HAP-1 (cell line): ENCODE results near the gene SPATA18.
"Not testable (repeated sequence)": the region's sequence is repeated elsewhere in the genome, so short reads cannot be mapped to it uniquely, and the experiment has no call there.

Experiments
- DNase-seq, 2 experiments: peaks; one replicate each; pipeline ENCODE4 v3.0.0-alpha.2; 2016 to 2020; ENCODE audit warnings: low spot score in 2 of 2
- H3K27me3 ChIP-seq: fragments of 250-450 bp; sonication (Bioruptor Pico); 2 replicates; pipeline ENCODE4 v1.5.1; 2020; ENCODE audit warnings: low read depth, mild to moderate bottlenecking, moderate library complexity
- H3K36me3 ChIP-seq: fragments of 250-450 bp; sonication (Bioruptor Pico); replicated peaks from 2 replicates; pipeline ENCODE4 v1.5.1; 2020; ENCODE audit warnings: mild to moderate bottlenecking
- H3K4me1 ChIP-seq: fragments of 250-450 bp; sonication (Bioruptor Pico); 2 replicates; pipeline ENCODE4 v1.5.1; 2020; ENCODE audit warnings: mild to moderate bottlenecking
- H3K4me3 ChIP-seq: fragments of 250-450 bp; sonication (Bioruptor Pico); 2 replicates; pipeline ENCODE4 v1.5.1; 2020; ENCODE audit warnings: mild to moderate bottlenecking, moderate library complexity
- H3K9me3 ChIP-seq: fragments of 250-450 bp; sonication (Bioruptor Pico); 2 replicates; pipeline ENCODE4 v1.5.1; 2020; ENCODE audit warnings: mild to moderate bottlenecking, moderate library complexity
- in situ Hi-C: fragments of 300-500 bp; cut with MboI; formaldehyde crosslinking; loops from 3 replicates; pipeline ENCODE4 v1.14.3; 2020; ENCODE audit warnings: low sequenced_read_pairs, inconsistent platforms, mixed read lengths

SPATA18 gene

GRCh38 chr4:52105276-52105675, 54.2 kb downstream of the SPATA18 start:
- Histone ChIP-seq H3K36me3 (no peaks in the 10 kb centered on the region), H3K4me1 (no peaks in the 10 kb centered on the region), H3K4me3 (no peak overlapping the region), H3K27me3 (no peaks in the 10 kb centered on the region), H3K9me3 (no peaks in the 10 kb centered on the region)
- no peak for DNase-seq
- in situ Hi-C loops: no loop called here

- in situ Hi-C loops: no loop called here
- Histone ChIP-seq H3K36me3 (no peaks in the 10 kb centered on the region), H3K4me3 (no peak overlapping the region), H3K9me3 (no peaks in the 10 kb centered on the region), H3K4me1 (no peaks in the 10 kb centered on the region), H3K27me3 (no peaks in the 10 kb centered on the region)
- DNase-seq: no peak
These were observed 55.1 kb downstream of the SPATA18 start for GRCh38 chr4:52106191-52106590.

- no peak for DNase-seq
- Histone ChIP-seq H3K4me3 (no peak overlapping the region), H3K36me3 (no peaks in the 10 kb centered on the region), H3K4me1 (no peaks in the 10 kb centered on the region), H3K27me3 (no peaks in the 10 kb centered on the region), H3K9me3 (no peaks in the 10 kb centered on the region)
- in situ Hi-C loops: no loop called here
These were observed 55.6 kb downstream of the SPATA18 start for GRCh38 chr4:52106660-52107059.

GRCh38 chr4:52107336-52107735, 56.2 kb downstream of the SPATA18 start:
- Histone ChIP-seq H3K9me3 (no peaks in the 10 kb centered on the region), H3K4me1 (no peaks in the 10 kb centered on the region), H3K36me3 (no peaks in the 10 kb centered on the region), H3K4me3 (no peak overlapping the region), H3K27me3 (no peaks in the 10 kb centered on the region)
- in situ Hi-C loops: no loop called here
- no peak for DNase-seq

GRCh38 chr4:52107745-52108144, 56.6 kb downstream of the SPATA18 start:
- no peaks in the 10 kb centered on the region for H3K36me3 ChIP-seq
- DNase-seq: no peak
- H3K9me3 ChIP-seq: no peaks in the 10 kb centered on the region
- H3K4me3 ChIP-seq: no peak overlapping the region
- in situ Hi-C loops: no loop called here
- H3K4me1 ChIP-seq: no peaks in the 10 kb centered on the region
- no peaks in the 10 kb centered on the region for H3K27me3 ChIP-seq

- H3K4me3 ChIP-seq: no peak overlapping the region
- H3K4me1 ChIP-seq: no peaks in the 10 kb centered on the region
- no peaks in the 10 kb centered on the region for H3K36me3 ChIP-seq
- in situ Hi-C loops: no loop called here
- H3K27me3 ChIP-seq: no peaks in the 10 kb centered on the region
- no peak for DNase-seq
- H3K9me3 ChIP-seq: no peaks in the 10 kb centered on the region
These were observed 59.1 kb downstream of the SPATA18 start for GRCh38 chr4:52110171-52110570.

GRCh38 chr4:52111995-52112394, 60.9 kb downstream of the SPATA18 start:
- Histone ChIP-seq H3K4me3 (no peak overlapping the region), H3K9me3 (no peaks in the 10 kb centered on the region), H3K27me3 (no peaks in the 10 kb centered on the region), H3K36me3 (no peaks in the 10 kb centered on the region), H3K4me1 (no peaks in the 10 kb centered on the region)
- no peak for DNase-seq
- in situ Hi-C loops: no loop called here

GRCh38 chr4:52112411-52112810, 61.3 kb downstream of the SPATA18 start:
- H3K9me3 ChIP-seq: no peaks in the 10 kb centered on the region
- no peaks in the 10 kb centered on the region for H3K27me3 ChIP-seq
- H3K4me3 ChIP-seq: no peak overlapping the region
- H3K4me1 ChIP-seq: no peaks in the 10 kb centered on the region
- no peaks in the 10 kb centered on the region for H3K36me3 ChIP-seq
- no peak for DNase-seq
- in situ Hi-C loops: no loop called here

GRCh38 chr4:52116641-52117040, 65.5 kb downstream of the SPATA18 start:
- H3K9me3 ChIP-seq: no peaks in the 10 kb centered on the region
- no peak overlapping the region for H3K4me3 ChIP-seq
- no peaks in the 10 kb centered on the region for H3K4me1 ChIP-seq
- H3K36me3 ChIP-seq: no peaks in the 10 kb centered on the region
- in situ Hi-C loops: no loop called here
- no peak for DNase-seq
- no peaks in the 10 kb centered on the region for H3K27me3 ChIP-seq

GRCh38 chr4:52126226-52126625, 75.1 kb downstream of the SPATA18 start:
- in situ Hi-C loops: no loop called here
- DNase-seq: no peak
- no peaks in the 10 kb centered on the region for H3K36me3 ChIP-seq
- no peaks in the 10 kb centered on the region for H3K9me3 ChIP-seq
- no peaks in the 10 kb centered on the region for H3K27me3 ChIP-seq
- H3K4me1 ChIP-seq: no peaks in the 10 kb centered on the region
- H3K4me3 ChIP-seq: no peak overlapping the region

- no peaks in the 10 kb centered on the region for H3K4me1 ChIP-seq
- H3K9me3 ChIP-seq: no peaks in the 10 kb centered on the region
- in situ Hi-C loops: no loop called here
- DNase-seq: no peak
- no peaks in the 10 kb centered on the region for H3K36me3 ChIP-seq
- H3K27me3 ChIP-seq: no peaks in the 10 kb centered on the region
- H3K4me3 ChIP-seq: no peak overlapping the region
These were observed 75.9 kb downstream of the SPATA18 start for GRCh38 chr4:52126966-52127365.

- in situ Hi-C loops: no loop called here
- H3K4me3 ChIP-seq: no peak overlapping the region
- H3K36me3 ChIP-seq: no peaks in the 10 kb centered on the region
- no peaks in the 10 kb centered on the region for H3K4me1 ChIP-seq
- no peak for DNase-seq
- H3K27me3 ChIP-seq: peaks cover 4% of the 10 kb centered on the region; the same call in 1 of the 2 replicates
- H3K9me3 ChIP-seq: no peaks in the 10 kb centered on the region
These were observed 84.1 kb downstream of the SPATA18 start for GRCh38 chr4:52135171-52135570.

GRCh38 chr4:52137152-52137551, 86.0 kb downstream of the SPATA18 start:
- H3K36me3 ChIP-seq, H3K27me3 ChIP-seq, DNase-seq, H3K4me3 ChIP-seq, H3K9me3 ChIP-seq, H3K4me1 ChIP-seq, in situ Hi-C loops: not testable (repeated sequence)

- H3K4me1 ChIP-seq: 0 out of 2 replicates have a peak, but pooled peaks cover 2% of the 10 kb centered on the region
- H3K27me3 ChIP-seq: no peaks in the 10 kb centered on the region
- in situ Hi-C loops: no loop called here
- no peak overlapping the region for H3K4me3 ChIP-seq
- no peak for DNase-seq
- no peaks in the 10 kb centered on the region for H3K36me3 ChIP-seq
- no peaks in the 10 kb centered on the region for H3K9me3 ChIP-seq
These were observed 91.7 kb downstream of the SPATA18 start for GRCh38 chr4:52142816-52143215.

GRCh38 chr4:52143815-52144214, 92.7 kb downstream of the SPATA18 start:
- DNase-seq: no peak
- Histone ChIP-seq H3K9me3 (no peaks in the 10 kb centered on the region), H3K4me3 (no peak overlapping the region), H3K36me3 (no peaks in the 10 kb centered on the region), H3K4me1 (0 out of 2 replicates have a peak, but pooled peaks cover 2% of the 10 kb centered on the region), H3K27me3 (no peaks in the 10 kb centered on the region)
- in situ Hi-C loops: no loop called here
